Activated CD4-positive, alpha-beta T cell treated with anti-CD3 and anti-CD28 coated beads, Interleukin-2, amount 50 U/mL, for 24 hours (primary cell): Measurements from ENCODE around the gene SLC17A5.
"Not testable (repeated sequence)": the region's sequence is repeated elsewhere in the genome, so short reads cannot be mapped to it uniquely, and the experiment has no call there.

ENCODE experiments used
- DNase-seq, 2 donors: peaks; one replicate each; pipeline ENCODE4 v3.0.0-alpha.2; 2020; ENCODE audit warnings: low read depth in 1 of 2, low spot score in 1 of 2

Gene SLC17A5

GRCh38 chr6:73618082-73618481 lies 35.7 kb downstream of the SLC17A5 start:
- DNase-seq = not testable (repeated sequence)

GRCh38 chr6:73614802-73615201 lies 39.0 kb downstream of the SLC17A5 start:
- DNase-seq = no peak

GRCh38 chr6:73613806-73614536 lies 39.8 kb downstream of the SLC17A5 start:
- no peak for DNase-seq

GRCh38 chr6:73612611-73613010 lies 41.2 kb downstream of the SLC17A5 start:
- DNase-seq = no peak

- DNase-seq = no peak
These were observed 43.1 kb downstream of the SLC17A5 start for GRCh38 chr6:73610444-73611275.

GRCh38 chr6:73608761-73609160 lies 45.0 kb downstream of the SLC17A5 start:
- DNase-seq = no peak

- DNase-seq = no peak
These were observed 47.4 kb downstream of the SLC17A5 start for GRCh38 chr6:73606428-73606827.

- no peak for DNase-seq
These were observed 49.3 kb downstream of the SLC17A5 start for GRCh38 chr6:73604461-73604860.

GRCh38 chr6:73604020-73604419 lies 49.8 kb downstream of the SLC17A5 start:
- no peak for DNase-seq

GRCh38 chr6:73586416-73586974 lies 67.3 kb downstream of the SLC17A5 start:
- no peak for DNase-seq

GRCh38 chr6:73585566-73586415 lies 68.0 kb downstream of the SLC17A5 start:
- peak in 1 of 2 donors; percentile 52 for DNase-seq

- DNase-seq = no peak
These were observed 72.5 kb downstream of the SLC17A5 start for GRCh38 chr6:73581293-73581692.

- peak; percentile 46 to 79 for DNase-seq
These were observed 73.3 kb downstream of the SLC17A5 start for GRCh38 chr6:73580247-73581149.

GRCh38 chr6:73579851-73580246 lies 73.9 kb downstream of the SLC17A5 start:
- DNase-seq = no peak

GRCh38 chr6:73579389-73579788 lies 74.4 kb downstream of the SLC17A5 start:
- DNase-seq = no peak

GRCh38 chr6:73577676-73578075 lies 76.1 kb downstream of the SLC17A5 start:
- no peak for DNase-seq

- not testable (repeated sequence) for DNase-seq
These were observed 81.3 kb downstream of the SLC17A5 start for GRCh38 chr6:73572531-73572930.

GRCh38 chr6:73571218-73572181 lies 82.3 kb downstream of the SLC17A5 start:
- not testable (repeated sequence) for DNase-seq

- no peak for DNase-seq
These were observed 84.7 kb downstream of the SLC17A5 start for GRCh38 chr6:73569121-73569520.
